Activated CD4-positive, alpha-beta T cell treated with anti-CD3 and anti-CD28 coated beads, Interleukin-2, amount 50 U/mL, for 24 hours (primary cell): Measurements from ENCODE around the gene KRT78.
"Not testable (repeated sequence)": the region's sequence is repeated elsewhere in the genome, so short reads cannot be mapped to it uniquely, and the experiment has no call there.

Experiments
- DNase-seq, 2 donors: peaks; one replicate each; pipeline ENCODE4 v3.0.0-alpha.2; 2020; ENCODE audit warnings: low read depth in 1 of 2, low spot score in 1 of 2

The KRT78 gene

GRCh38 chr12:52871291-52872039, 22.7 kb upstream of the KRT78 start:
- DNase-seq = no peak

DNA sequence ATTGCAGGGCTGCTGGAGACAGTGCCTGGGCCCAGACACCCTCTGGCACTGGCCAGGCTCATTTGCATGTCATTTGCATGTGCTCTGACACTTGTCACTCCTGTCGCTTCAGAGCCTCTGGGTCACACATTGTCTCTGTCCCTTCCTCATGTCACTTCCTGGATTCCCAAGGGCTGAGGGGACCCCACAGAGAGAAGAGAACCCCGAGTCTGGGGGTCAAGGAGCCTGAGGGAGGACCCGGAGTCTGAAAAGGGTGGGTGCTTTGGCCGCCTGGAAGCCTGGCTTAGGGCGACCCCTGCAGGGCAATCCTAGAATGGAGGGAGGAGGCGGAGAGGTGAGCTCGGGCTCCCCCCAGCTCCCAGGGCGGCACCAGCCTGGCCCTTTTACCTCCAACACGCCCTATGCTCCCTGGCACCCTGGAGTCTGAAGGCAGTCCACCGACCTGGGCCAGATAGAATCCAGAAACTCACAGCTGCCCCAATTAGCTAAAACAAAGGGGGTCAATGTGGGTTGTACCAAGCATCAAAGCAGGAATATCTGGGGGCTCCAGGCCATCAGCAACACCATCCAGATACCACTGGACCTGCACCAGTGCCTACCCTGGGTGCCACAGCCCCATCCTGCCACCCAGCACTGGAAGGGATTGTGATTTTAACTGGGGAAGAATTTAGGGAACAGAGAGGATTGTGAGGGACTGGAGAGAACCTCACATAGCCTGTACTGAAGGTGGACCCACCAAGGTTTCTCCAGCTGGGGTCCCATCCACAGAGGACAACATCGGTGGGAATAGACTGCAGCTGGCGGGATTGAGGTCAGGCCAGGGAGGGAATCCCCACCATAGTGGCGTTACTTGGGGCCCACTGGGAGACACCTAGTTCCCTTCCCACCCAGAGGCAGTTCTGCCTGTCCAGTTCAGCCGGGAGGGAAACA, 21.8 kb upstream of the KRT78 start:
- DNase-seq = peak; percentile 63 to 68

DNA sequence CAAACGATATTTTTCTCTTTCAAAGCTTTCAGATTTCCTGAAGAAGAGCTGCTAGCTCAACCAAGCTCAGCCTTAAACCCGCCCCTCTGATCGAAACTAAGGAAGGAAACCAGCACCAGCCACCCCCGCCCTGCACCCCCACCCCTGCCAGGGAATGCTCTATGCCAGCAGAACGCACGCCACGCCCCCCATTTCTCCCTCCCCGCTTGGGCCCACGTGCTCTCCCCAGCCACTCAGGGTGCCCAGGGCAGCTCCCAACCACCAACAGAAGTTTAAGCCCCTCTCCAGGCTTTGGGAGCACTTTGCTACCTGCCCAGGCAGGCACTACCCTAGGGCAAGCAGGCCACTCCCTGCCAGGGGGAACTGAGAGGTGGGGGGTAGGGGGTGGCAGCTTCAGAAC, 18.8 kb upstream of the KRT78 start:
- DNase-seq = no peak

- no peak for DNase-seq
Measured at GRCh38 chr12:52867152-52867551, 18.4 kb upstream of the KRT78 start.

- no peak for DNase-seq
Measured at GRCh38 chr12:52865090-52865944, 16.5 kb upstream of the KRT78 start.

GRCh38 chr12:52862023-52862422, 13.2 kb upstream of the KRT78 start:
- DNase-seq = no peak

GRCh38 chr12:52861511-52861910, 12.7 kb upstream of the KRT78 start:
- no peak for DNase-seq

DNA sequence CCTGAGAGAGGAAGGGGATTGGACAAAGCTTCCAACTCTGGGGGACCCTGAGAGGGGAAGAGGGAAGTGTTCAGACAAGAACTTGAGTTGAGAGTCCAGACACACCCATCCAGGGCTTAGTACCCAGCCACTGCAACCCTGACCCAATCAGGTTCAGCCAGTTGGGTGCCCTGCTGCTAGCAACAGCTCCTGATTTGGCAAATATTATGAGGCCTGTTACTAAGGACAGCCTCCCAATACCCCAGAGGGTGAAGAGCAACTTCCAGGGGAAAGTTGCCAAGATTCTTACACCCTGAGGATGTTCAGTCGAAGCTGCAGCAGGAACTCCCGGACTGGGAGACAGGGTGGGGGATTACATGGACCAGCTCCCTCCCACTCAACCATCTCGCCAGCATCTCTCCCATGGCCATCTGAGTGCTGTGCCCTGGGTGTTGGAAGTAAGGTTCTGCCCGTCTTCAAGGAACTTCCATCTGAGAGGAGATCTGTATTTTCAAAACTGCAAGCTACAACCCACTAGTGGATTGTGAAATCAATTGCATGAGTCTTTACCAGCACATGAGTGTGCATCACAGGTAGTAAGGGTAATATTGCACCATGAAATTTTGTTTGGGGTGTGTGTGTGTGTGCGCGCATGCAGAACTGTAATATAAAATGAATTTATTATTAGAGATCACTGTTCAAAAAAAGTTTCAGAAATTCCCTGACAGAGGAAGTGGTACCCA, 11.5 kb upstream of the KRT78 start:
- no peak for DNase-seq

- DNase-seq = no peak
Measured at GRCh38 chr12:52857500-52857899, 8.7 kb upstream of the KRT78 start.

- no peak for DNase-seq
Measured at GRCh38 chr12:52856787-52857186, 8.0 kb upstream of the KRT78 start.

DNA sequence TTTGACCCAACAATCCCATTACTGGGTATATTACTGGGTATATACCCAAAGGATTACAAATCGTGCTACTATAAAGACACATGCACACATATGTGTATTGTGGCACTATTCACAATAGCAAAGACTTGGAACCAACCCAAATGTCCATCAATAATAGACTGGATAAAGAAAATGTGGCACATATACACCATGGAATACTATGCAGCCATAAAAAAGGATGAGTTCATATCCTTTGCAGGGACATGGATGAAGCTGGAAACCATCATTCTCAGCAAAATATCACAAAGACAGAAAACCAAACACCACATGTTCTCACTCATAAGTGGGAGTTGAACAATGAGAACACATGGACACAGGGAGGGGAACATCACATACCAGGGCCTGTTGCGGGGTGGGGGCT, 7.3 kb upstream of the KRT78 start:
- not testable (repeated sequence) for DNase-seq

- DNase-seq = no peak
Measured at GRCh38 chr12:52851787-52852186, 3.0 kb upstream of the KRT78 start.

DNA sequence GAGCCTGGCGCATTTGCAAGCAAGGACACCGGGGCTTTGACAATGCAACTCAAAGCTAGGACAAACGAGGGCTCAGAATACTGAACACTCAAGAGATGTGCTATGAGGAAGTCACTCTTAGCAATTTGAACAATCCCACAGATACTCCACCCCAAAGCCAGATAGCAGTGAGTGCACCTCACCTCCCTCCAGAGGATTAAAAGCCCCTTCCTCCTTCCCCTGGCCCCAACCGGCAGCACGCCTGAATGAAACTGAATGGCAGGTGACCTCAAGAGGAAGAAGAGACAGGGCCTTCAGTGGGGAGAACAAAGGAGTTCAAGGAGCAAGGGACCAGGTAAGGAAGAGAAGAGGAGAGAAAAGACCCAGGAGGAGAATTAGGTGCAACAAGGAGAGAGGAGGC, 1.9 kb upstream of the KRT78 start:
- no peak for DNase-seq

GRCh38 chr12:52849511-52849910, 717 bp upstream of the KRT78 start:
- DNase-seq = no peak

GRCh38 chr12:52847335-52848102, 1.3 kb downstream of the KRT78 start:
- no peak for DNase-seq

DNA sequence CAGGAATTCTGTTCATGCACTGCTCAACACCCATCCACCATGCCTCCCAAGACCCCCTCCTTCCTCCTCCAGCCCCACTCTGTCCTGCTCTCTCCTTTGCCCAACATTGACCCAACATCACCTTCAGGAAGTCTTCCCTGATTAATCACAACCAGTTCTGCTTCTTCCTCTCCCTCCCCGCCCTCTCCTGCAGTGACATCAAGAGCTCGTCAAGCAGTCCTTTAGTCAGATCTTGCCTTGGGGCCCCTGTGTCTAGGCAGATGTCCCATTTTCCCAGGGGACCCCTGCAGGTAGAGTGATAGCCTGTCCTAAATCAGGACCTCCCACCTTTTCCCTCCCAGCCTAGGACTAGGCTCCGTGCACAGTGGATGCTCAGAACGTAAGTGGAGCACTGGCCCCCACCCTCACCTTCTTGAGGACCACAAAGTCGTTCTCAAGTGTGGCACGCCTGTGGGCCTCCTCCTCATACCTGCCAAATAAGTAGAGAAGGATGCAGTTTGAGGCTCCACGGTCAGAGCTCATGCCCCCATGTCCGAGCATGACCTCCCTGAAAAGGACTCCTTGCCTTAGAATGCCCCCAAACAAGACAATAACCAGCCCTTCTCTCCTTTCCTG, 2.3 kb downstream of the KRT78 start:
- DNase-seq = no peak

GRCh38 chr12:52845946-52846345, 2.8 kb downstream of the KRT78 start:
- DNase-seq = no peak

GRCh38 chr12:52844386-52844785, 4.4 kb downstream of the KRT78 start:
- no peak for DNase-seq

DNA sequence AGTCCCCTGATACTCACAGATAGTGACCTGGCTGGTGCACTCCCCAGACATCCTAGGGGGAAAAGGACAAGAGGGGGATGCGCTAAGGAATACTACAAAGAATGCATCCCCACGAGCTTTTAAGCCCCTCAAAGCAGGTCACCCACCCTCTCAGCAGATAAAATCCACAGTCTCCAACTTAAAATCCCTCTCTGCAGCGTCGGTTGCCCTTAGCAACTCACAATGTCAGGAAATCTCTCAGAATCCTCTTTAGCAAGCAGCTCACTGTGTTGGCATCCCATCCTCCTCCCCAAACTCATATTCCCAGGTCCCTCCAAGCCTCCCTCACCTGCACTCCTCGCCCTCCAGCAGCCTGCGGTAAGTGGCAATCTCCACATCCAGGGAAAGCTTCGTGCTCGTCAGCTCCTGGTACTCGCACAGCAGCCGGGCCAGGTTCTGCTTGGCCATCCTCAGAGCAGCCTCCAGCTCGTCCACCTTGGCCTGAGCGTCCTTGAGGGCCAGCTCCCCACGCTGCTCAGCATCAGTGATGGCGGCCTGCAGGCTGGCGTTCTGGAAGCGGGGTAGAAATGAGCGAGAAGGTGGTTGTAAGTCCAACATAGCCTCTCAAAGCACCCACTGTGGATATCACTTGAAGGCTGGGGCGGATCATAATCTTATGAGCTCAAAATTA, 9.2 kb downstream of the KRT78 start:
- no peak for DNase-seq
